IPS-18a (cell line): ENCODE data around the gene EGR2.

Source experiments
- H3K27ac ChIP-seq: one replicate; pipeline ENCODE4 v1.5.1; 2013; ENCODE audit warnings: low read length
- H3K27me3 ChIP-seq: one replicate; pipeline ENCODE4 v1.6.1; 2013; ENCODE audit warnings: mild to moderate bottlenecking, low read length; ENCODE audit not compliant: control insufficient read depth, insufficient read depth
- H3K36me3 ChIP-seq: one replicate; pipeline ENCODE4 v1.6.1; 2013; ENCODE audit warnings: low read depth, low read length; ENCODE audit not compliant: control insufficient read depth
- H3K4me1 ChIP-seq: one replicate; pipeline ENCODE4 v1.6.1; 2013; ENCODE audit warnings: low read depth, low read length; ENCODE audit not compliant: control insufficient read depth
- H3K4me3 ChIP-seq: one replicate; pipeline ENCODE4 v1.5.1; 2013; ENCODE audit warnings: low read length
- H3K9ac ChIP-seq: one replicate; pipeline ENCODE4 v1.6.1; 2013; ENCODE audit warnings: mild to moderate bottlenecking, low read length, moderate library complexity
- H3K9me3 ChIP-seq: one replicate; pipeline ENCODE4 v1.6.1; 2013; ENCODE audit warnings: low read depth, low read length; ENCODE audit not compliant: control insufficient read depth

EGR2 gene

GRCh38 chr10:62816331-62817120 is at the start of gene EGR2:
Gene EGR2 (minus strand): TSS chr10:62816366. CDS start chr10:62816029, 337 bp downstream.
- Histone ChIP-seq H3K9me3 (no peaks in the 10 kb centered on the region), H3K27ac (peak within 1 kb of the TSS; percentile 25), H3K36me3 (no peaks in the 10 kb centered on the region), H3K27me3 (peaks cover 74% of the 10 kb centered on the region), H3K4me1 (peaks cover 6% of the 10 kb centered on the region), H3K4me3 (peak within 1 kb of the TSS; percentile 88), H3K9ac (peak within 1 kb of the TSS; percentile 69)

- H3K36me3 ChIP-seq, result no peaks in the 10 kb centered on the region
- H3K27ac ChIP-seq, result no peak overlapping the region
- no peak overlapping the region for H3K9ac ChIP-seq
- no peaks in the 10 kb centered on the region for H3K9me3 ChIP-seq
- peaks cover 3% of the 10 kb centered on the region for H3K4me1 ChIP-seq
- H3K4me3 ChIP-seq, result no peak overlapping the region
- H3K27me3 ChIP-seq, result no peaks in the 10 kb centered on the region
Observed at GRCh38 chr10:62862447-62862846, 46.3 kb upstream of the EGR2 start.

- Histone ChIP-seq H3K9ac (no peak overlapping the region), H3K4me1 (peaks cover 3% of the 10 kb centered on the region), H3K9me3 (no peaks in the 10 kb centered on the region), H3K27me3 (no peaks in the 10 kb centered on the region), H3K27ac (no peak overlapping the region), H3K4me3 (no peak overlapping the region), H3K36me3 (no peaks in the 10 kb centered on the region)
Observed at GRCh38 chr10:62861507-62861906, 45.3 kb upstream of the EGR2 start.

GRCh38 chr10:62860946-62861345 is 44.8 kb upstream of the EGR2 start:
- no peaks in the 10 kb centered on the region for H3K36me3 ChIP-seq
- H3K9me3 ChIP-seq, result no peaks in the 10 kb centered on the region
- peaks cover 3% of the 10 kb centered on the region for H3K4me1 ChIP-seq
- no peaks in the 10 kb centered on the region for H3K27me3 ChIP-seq
- no peak overlapping the region for H3K27ac ChIP-seq
- H3K9ac ChIP-seq, result no peak overlapping the region
- no peak overlapping the region for H3K4me3 ChIP-seq

GRCh38 chr10:62858364-62858763 is 42.2 kb upstream of the EGR2 start:
- Histone ChIP-seq H3K27ac (no peak overlapping the region), H3K9ac (no peak overlapping the region), H3K4me3 (no peak overlapping the region), H3K9me3 (no peaks in the 10 kb centered on the region), H3K4me1 (peaks cover 3% of the 10 kb centered on the region), H3K27me3 (no peaks in the 10 kb centered on the region), H3K36me3 (no peaks in the 10 kb centered on the region)

GRCh38 chr10:62856021-62856420 is 39.9 kb upstream of the EGR2 start:
- H3K27ac ChIP-seq, result no peak overlapping the region
- peaks cover 1% of the 10 kb centered on the region for H3K4me1 ChIP-seq
- H3K27me3 ChIP-seq, result no peaks in the 10 kb centered on the region

GRCh38 chr10:62853710-62854109 is 37.5 kb upstream of the EGR2 start:
- no peak overlapping the region for H3K27ac ChIP-seq
- no peak overlapping the region for H3K4me3 ChIP-seq

More at GRCh38 chr10:62856021-62856420, 39.9 kb upstream of the EGR2 start:
- Histone ChIP-seq H3K9me3 (no peaks in the 10 kb centered on the region), H3K9ac (no peak overlapping the region), H3K4me3 (no peak overlapping the region), H3K36me3 (no peaks in the 10 kb centered on the region)

GRCh38 chr10:62852961-62853702 is 37.0 kb upstream of the EGR2 start:
- Histone ChIP-seq H3K4me3 (no peak overlapping the region), H3K4me1 (no peaks in the 10 kb centered on the region), H3K27ac (no peak overlapping the region), H3K9me3 (no peaks in the 10 kb centered on the region), H3K36me3 (no peaks in the 10 kb centered on the region), H3K27me3 (no peaks in the 10 kb centered on the region), H3K9ac (no peak overlapping the region)

More at GRCh38 chr10:62853710-62854109, 37.5 kb upstream of the EGR2 start:
- H3K36me3 ChIP-seq, result no peaks in the 10 kb centered on the region
- H3K27me3 ChIP-seq, result no peaks in the 10 kb centered on the region
- H3K9ac ChIP-seq, result no peak overlapping the region
- H3K9me3 ChIP-seq, result no peaks in the 10 kb centered on the region
- no peaks in the 10 kb centered on the region for H3K4me1 ChIP-seq

- H3K4me3 ChIP-seq, result no peak overlapping the region
- H3K9ac ChIP-seq, result no peak overlapping the region
- H3K4me1 ChIP-seq, result no peaks in the 10 kb centered on the region
Observed at GRCh38 chr10:62851442-62851841, 35.3 kb upstream of the EGR2 start.

GRCh38 chr10:62850646-62851045 is 34.5 kb upstream of the EGR2 start:
- Histone ChIP-seq H3K27me3 (no peaks in the 10 kb centered on the region), H3K36me3 (no peaks in the 10 kb centered on the region), H3K9me3 (no peaks in the 10 kb centered on the region), H3K4me1 (no peaks in the 10 kb centered on the region), H3K27ac (no peak overlapping the region), H3K4me3 (no peak overlapping the region), H3K9ac (no peak overlapping the region)

More at GRCh38 chr10:62851442-62851841, 35.3 kb upstream of the EGR2 start:
- H3K36me3 ChIP-seq, result no peaks in the 10 kb centered on the region
- H3K9me3 ChIP-seq, result no peaks in the 10 kb centered on the region
- no peak overlapping the region for H3K27ac ChIP-seq
- no peaks in the 10 kb centered on the region for H3K27me3 ChIP-seq

- H3K9ac ChIP-seq, result no peak overlapping the region
- H3K27ac ChIP-seq, result no peak overlapping the region
- no peak overlapping the region for H3K4me3 ChIP-seq
- H3K27me3 ChIP-seq, result no peaks in the 10 kb centered on the region
- no peaks in the 10 kb centered on the region for H3K4me1 ChIP-seq
- H3K36me3 ChIP-seq, result no peaks in the 10 kb centered on the region
- H3K9me3 ChIP-seq, result no peaks in the 10 kb centered on the region
Observed at GRCh38 chr10:62847433-62847832, 31.3 kb upstream of the EGR2 start.
